HEK293T (cell line): Measurements from ENCODE around the gene COL27A1.

ENCODE experiments used
- ARNT ChIP-seq: fragments of 450-650 bp; IDR thresholded peaks from 2 replicates; pipeline ENCODE4 v1.6.1; 2017; ENCODE audit warnings: mild to moderate bottlenecking
- BHLHE40 ChIP-seq: fragments of 450-650 bp; IDR thresholded peaks from 2 replicates; pipeline ENCODE4 v1.6.1; 2016; ENCODE audit warnings: mild to moderate bottlenecking, moderate library complexity, borderline replicate concordance
- CTBP1 ChIP-seq: fragments of 450-650 bp; IDR thresholded peaks from 2 replicates; pipeline ENCODE4 v1.6.1; 2016; ENCODE audit warnings: borderline replicate concordance
- ELF4 ChIP-seq: fragments of 450-650 bp; IDR thresholded peaks from 2 replicates; pipeline ENCODE4 v1.6.1; 2017; ENCODE audit warnings: antibody characterized with exemption
- FOXK2 ChIP-seq: fragments of 450-650 bp; IDR thresholded peaks from 2 replicates; pipeline ENCODE4 v1.6.1; 2016; ENCODE audit warnings: mild to moderate bottlenecking
- FOXM1 ChIP-seq: fragments of 450-650 bp; IDR thresholded peaks from 2 replicates; pipeline ENCODE4 v1.6.1; 2017; ENCODE audit warnings: mild to moderate bottlenecking, borderline replicate concordance
- HDGF ChIP-seq: fragments of 450-650 bp; IDR thresholded peaks from 2 replicates; pipeline ENCODE4 v1.6.1; 2017; ENCODE audit warnings: antibody characterized with exemption, borderline replicate concordance
- L3MBTL2 ChIP-seq: fragments of 450-650 bp; conservative IDR thresholded peaks from 2 replicates; pipeline ENCODE4 v1.6.1; 2016; ENCODE audit warnings: mild to moderate bottlenecking
- SP1 ChIP-seq: fragments of 450-650 bp; IDR thresholded peaks from 2 replicates; pipeline ENCODE4 v1.6.1; 2017
- SUZ12 ChIP-seq: fragments of 450-650 bp; IDR thresholded peaks from 2 replicates; pipeline ENCODE4 v1.6.1; 2016; ENCODE audit warnings: mild to moderate bottlenecking
- TARDBP ChIP-seq: fragments of 450-650 bp; IDR thresholded peaks from 2 replicates; pipeline ENCODE4 v1.6.1; 2016

- TF ChIP-seq SUZ12: no peak
- no peak for TF ChIP-seq BHLHE40
- TF ChIP-seq ARNT: no peak
- no peak for TF ChIP-seq HDGF
- no peak for TF ChIP-seq ELF4
- no peak for TF ChIP-seq L3MBTL2
- TF ChIP-seq FOXM1: no peak
- no peak for TF ChIP-seq CTBP1
- no peak for TF ChIP-seq FOXK2
- TF ChIP-seq SP1: no peak
- no peak for TF ChIP-seq TARDBP
Measured at GRCh38 chr9:114339130-114339908, 184.0 kb downstream of the COL27A1 start.
